ENCODE data around the gene C1orf198. TPM values are rescaled to one million over a fixed set of nuclear protein-coding genes. Genes with fewer than 3 reads are reported as not detected.
A peak's percentile ranks its signal among the peaks of the same experiment; 100 is the strongest.

C1orf198 gene
- total RNA-seq, 1 donor: 352 TPM

DNA sequence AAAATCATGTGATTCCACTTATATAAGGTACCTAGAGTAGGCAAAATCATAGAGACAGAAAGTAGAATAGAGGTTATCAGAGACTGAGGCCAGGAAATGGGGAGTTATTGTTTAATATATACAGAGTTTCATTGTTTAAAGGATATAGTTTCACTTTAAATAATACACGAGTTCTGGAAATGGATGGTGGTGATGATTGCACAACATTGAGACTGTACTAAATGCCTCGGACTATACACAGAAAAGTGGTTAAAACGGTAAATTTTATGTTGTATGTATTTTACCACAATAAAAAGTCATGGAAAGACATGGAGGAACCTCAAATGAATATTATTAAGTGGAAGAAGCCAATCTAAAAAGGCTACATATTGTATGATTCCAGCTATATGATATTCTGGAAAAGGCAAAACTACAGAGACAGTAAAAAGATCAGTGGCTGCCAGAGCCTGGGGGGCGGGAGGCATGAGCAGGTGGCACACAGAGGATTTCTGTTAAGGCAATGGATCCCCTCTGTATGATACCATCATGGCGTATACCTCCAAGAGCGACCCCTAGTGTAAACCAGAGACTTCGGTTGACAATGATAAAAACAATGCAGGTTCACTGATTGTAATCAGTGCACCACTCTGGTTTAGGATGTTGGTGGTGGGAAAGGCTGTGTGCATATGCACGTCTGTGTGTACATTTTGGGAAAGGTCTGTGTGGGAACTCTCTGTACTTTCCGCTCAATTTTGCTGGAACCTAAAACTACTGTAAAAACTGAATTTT is 7.5 kb downstream of the C1orf198 start:
- H3K4me2 ChIP-seq (ENCODE audit: insufficient read depth, low read length): no peak overlapping the region
- H4K20me1 ChIP-seq (ENCODE audit: insufficient read depth, low read length): peaks cover 71% of the 10 kb centered on the region
- H3K4me1 ChIP-seq (ENCODE audit: insufficient read depth, low read length): peaks cover 81% of the 10 kb centered on the region

DNA sequence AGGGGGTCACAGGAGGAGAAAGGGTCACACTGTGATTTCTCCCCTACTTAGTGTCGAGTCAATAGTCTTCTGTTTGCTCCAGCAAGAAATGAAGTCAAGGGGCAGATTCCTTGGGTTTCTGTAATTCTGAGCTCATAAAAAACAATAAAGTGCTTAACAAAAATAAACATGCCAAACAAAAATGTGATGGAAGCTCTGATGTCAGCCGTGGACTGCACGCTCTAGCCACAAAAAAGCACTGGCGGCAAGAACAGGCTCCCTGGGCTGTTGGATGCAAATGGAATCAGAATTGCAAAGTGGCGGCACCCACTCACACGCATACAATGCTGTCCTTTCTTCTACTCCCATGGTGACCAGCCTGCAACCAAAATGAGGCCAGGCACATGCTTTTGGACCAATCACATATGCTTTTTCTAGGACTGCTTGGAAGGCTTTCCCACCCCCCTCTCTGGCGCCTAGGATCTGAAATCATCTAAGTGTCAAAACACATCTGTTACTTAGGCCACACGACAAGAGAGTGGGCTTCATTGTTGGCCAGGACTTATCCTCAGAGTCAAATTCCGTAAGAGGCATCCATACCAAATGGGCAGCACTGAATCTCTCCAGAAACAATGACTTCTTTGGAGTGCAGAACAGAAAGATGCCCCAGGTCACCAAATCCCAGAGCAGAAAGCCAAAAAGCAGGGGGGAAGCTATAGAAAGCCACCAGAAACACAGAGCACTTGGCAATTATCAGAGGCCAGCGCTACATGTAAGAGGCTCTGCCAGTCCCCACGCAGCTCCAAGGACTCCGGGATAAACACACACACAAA is 9.2 kb downstream of the C1orf198 start:
- no peaks in the 10 kb centered on the region for H3K27me3 ChIP-seq (ENCODE audit: insufficient read depth, low read length)
- H3K4me2 ChIP-seq (ENCODE audit: insufficient read depth, low read length): peak overlapping the region; percentile 38
- peak overlapping the region; percentile 86 for H3K27ac ChIP-seq (ENCODE audit: low read depth, low read length)
- H3K9me3 ChIP-seq (ENCODE audit: low read depth, low read length): no peaks in the 10 kb centered on the region
- DNase-seq (ENCODE audit: insufficient read length, low spot score, missing footprints): no peak
- no peak overlapping the region for H3K4me3 ChIP-seq (ENCODE audit: insufficient read depth, low read length)
- H2AFZ ChIP-seq (ENCODE audit: low read length): no peak overlapping the region
- H3K4me1 ChIP-seq (ENCODE audit: insufficient read depth, low read length): peaks cover 70% of the 10 kb centered on the region
- peaks cover 62% of the 10 kb centered on the region for H4K20me1 ChIP-seq (ENCODE audit: insufficient read depth, low read length)
- TF ChIP-seq, protein P1, sequence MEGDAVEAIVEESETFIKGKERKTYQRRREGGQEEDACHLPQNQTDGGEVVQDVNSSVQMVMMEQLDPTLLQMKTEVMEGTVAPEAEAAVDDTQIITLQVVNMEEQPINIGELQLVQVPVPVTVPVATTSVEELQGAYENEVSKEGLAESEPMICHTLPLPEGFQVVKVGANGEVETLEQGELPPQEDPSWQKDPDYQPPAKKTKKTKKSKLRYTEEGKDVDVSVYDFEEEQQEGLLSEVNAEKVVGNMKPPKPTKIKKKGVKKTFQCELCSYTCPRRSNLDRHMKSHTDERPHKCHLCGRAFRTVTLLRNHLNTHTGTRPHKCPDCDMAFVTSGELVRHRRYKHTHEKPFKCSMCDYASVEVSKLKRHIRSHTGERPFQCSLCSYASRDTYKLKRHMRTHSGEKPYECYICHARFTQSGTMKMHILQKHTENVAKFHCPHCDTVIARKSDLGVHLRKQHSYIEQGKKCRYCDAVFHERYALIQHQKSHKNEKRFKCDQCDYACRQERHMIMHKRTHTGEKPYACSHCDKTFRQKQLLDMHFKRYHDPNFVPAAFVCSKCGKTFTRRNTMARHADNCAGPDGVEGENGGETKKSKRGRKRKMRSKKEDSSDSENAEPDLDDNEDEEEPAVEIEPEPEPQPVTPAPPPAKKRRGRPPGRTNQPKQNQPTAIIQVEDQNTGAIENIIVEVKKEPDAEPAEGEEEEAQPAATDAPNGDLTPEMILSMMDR (IDR thresholded peaks at IDR 0.05; ENCODE audit: extremely low read depth, low read depth, low read length): no peak
- H3K36me3 ChIP-seq (ENCODE audit: insufficient read depth, low read length): peaks cover 43% of the 10 kb centered on the region
- H3K79me2 ChIP-seq (ENCODE audit: insufficient read depth, low read length): peaks cover 100% of the 10 kb centered on the region

More for the DNA sequence above, 7.5 kb downstream of the C1orf198 start:
- Histone ChIP-seq H3K27ac (ENCODE audit: low read depth, low read length) (no peak overlapping the region), H3K9me3 (ENCODE audit: low read depth, low read length) (no peaks in the 10 kb centered on the region), H2AFZ (ENCODE audit: low read length) (no peak overlapping the region), H3K36me3 (ENCODE audit: insufficient read depth, low read length) (peaks cover 44% of the 10 kb centered on the region), H3K79me2 (ENCODE audit: insufficient read depth, low read length) (peaks cover 100% of the 10 kb centered on the region), H3K27me3 (ENCODE audit: insufficient read depth, low read length) (no peaks in the 10 kb centered on the region), H3K4me3 (ENCODE audit: insufficient read depth, low read length) (no peak overlapping the region)
- TF ChIP-seq, protein P1 (IDR thresholded peaks at IDR 0.05; ENCODE audit: extremely low read depth, low read depth, low read length): no peak
- DNase-seq (ENCODE audit: insufficient read length, low spot score, missing footprints): no peak

DNA sequence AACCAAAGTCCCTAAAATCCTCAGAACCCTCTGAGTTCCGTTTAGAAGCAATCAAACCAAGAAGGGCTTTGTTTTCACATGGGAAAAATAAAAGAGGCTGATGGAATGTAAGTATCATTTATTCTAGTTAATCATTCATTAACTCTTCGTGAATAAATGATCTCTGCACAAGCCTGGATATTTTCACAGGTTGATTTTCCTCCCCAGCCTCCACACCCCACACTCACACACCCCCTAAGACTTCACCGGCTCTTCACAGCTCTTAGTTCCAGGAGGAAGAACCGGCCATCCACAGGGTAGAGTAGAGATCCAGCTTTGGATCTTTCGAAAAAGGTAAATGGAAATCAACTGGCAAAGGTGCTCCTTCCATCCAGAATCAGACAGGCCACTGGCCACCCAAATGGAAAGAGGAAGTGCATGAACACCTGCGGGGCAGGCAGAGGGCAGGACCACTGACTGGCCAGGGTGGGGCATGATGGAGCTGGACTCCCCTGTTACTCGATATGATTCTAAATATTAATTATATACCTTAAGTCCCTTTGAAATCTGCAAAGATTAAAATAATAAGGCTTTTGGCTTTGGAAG is 10.0 kb downstream of the C1orf198 start:
- Histone ChIP-seq H3K27me3 (ENCODE audit: insufficient read depth, low read length) (no peaks in the 10 kb centered on the region), H3K36me3 (ENCODE audit: insufficient read depth, low read length) (peaks cover 49% of the 10 kb centered on the region), H3K27ac (ENCODE audit: low read depth, low read length) (peak overlapping the region; percentile 86), H3K4me1 (ENCODE audit: insufficient read depth, low read length) (peaks cover 62% of the 10 kb centered on the region), H3K9me3 (ENCODE audit: low read depth, low read length) (no peaks in the 10 kb centered on the region), H3K79me2 (ENCODE audit: insufficient read depth, low read length) (peaks cover 100% of the 10 kb centered on the region), H3K4me3 (ENCODE audit: insufficient read depth, low read length) (no peak overlapping the region), H4K20me1 (ENCODE audit: insufficient read depth, low read length) (peaks cover 57% of the 10 kb centered on the region), H2AFZ (ENCODE audit: low read length) (no peak overlapping the region), H3K4me2 (ENCODE audit: insufficient read depth, low read length) (peak overlapping the region; percentile 53)
- DNase-seq (ENCODE audit: insufficient read length, low spot score, missing footprints): no peak
- TF ChIP-seq, protein P1 (IDR thresholded peaks at IDR 0.05; ENCODE audit: extremely low read depth, low read depth, low read length): no peak

Measured in osteoblast (primary cell).